GDM1 (cell line): ENCODE measurements around the gene ATG7.
"Not testable (repeated sequence)": the region's sequence is repeated elsewhere in the genome, so short reads cannot be mapped to it uniquely, and the experiment has no call there.

Experiments
- DNase-seq: peaks from one replicate; lab custom pipeline; 2025; lab: John Stamatoyannopoulos, UW

The ATG7 gene

DNA sequence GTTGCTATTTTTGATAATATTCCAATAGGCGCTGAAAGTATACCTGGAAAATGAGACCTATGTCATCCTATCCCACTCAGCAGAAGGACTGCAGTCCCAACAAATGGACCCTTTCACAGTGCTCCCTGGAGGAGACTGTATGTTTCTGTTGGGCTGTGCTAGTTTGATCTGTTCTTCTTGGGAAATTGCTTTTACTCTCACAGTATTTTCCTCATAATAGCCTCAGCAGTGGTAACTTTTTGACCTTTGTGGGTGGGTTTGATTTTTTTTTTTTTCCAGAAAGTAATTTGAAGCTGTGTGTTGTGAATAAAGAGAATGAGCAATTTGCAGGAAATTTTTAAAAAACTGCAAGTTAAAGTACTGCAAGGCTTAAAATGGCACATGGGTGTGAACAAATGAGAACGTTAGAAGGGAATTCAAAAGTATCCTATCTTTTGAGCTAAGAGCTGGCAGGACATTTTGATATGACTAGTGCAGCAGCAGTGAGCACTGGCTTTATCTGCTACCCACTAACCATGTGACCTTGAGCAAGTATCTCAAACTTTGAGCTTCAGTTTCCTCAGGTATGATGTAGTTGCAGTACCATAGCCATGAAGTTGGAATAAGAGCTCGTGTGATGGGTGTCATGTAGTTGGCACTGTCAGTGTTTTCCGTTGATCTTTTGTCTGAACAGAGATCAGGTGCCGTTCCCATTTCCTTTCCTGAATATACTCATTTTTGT lies 118.4 kb downstream of the ATG7 start:
- DNase-seq, result no peak

DNA sequence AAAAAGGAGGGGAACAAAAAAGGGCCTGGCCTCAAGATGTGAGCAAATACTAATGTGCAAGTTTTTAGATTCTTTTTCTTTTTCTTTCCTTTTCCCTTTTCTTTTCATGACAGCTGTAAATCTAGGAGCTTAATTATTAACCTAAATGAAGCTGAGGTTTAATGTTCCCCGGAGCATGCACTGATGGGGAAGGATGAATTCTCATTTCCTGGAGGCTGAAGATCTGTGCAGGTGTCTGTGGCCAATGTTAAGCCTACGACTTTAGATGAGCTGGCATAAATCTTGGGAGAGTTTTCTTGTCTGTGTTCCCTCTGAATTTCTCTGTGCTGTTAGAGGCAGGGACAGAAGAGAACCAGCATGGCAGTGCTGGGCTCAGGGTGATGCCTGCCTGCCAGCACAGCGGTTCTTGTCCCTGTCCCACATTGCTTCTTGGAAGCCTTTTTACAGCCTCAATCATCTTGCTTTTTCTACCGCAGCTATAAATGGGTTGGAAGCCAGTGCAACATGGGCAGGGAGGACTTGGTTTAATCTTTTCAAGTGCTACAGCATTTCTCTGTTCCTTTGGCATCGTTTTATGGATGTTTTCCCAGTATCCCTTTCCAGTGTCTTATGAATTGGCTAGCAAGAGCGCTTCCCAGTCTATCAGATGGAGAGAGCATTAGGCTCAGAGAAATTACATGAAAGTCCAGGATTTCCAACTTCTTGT lies 119.1 kb downstream of the ATG7 start:
- DNase-seq, result no peak

- no peak for DNase-seq
Observed at GRCh38 chr3:11392014-11392859, 120.0 kb downstream of the ATG7 start.

- no peak for DNase-seq
Observed at GRCh38 chr3:11392860-11393114, 120.6 kb downstream of the ATG7 start.

DNA sequence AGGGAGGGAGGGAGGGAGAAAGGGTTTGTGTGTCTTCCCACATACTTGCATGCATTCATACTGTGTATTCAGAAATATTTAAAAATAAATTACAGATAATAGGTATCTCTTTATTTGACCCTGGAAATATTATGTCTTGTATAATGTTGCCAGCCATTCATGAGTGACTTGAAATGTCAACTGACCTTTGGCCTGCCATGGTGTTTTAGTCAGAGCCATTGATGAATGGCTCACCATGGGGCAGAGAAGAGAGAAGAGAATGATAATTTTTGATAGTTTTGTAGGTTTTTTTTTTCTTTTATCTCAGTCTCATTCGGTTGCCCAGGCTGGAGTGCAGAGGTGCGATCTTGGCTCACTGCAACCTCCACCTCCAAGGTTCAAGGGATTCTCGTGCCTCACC lies 121.2 kb downstream of the ATG7 start:
- no peak for DNase-seq

- DNase-seq, result no peak
Observed at GRCh38 chr3:11394392-11394791, 122.2 kb downstream of the ATG7 start.

DNA sequence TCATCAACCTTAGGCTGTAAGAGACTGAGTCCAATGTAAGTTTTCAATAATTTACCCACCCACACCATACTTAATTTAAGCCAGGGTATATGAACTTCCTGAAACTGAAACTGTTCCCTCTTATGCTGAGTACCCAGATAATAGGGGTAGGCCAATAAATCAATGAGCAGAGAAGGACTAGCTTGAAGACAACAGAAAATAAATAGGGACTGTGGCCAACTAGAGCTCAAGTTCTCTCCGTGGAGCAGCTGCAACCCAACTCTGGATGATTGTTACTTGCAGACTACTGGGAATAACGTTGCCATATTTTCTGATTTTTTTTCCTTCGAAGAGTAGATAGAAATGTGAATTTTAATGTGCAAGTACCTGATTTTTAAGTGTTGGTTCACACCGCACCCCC lies 128.0 kb downstream of the ATG7 start:
- DNase-seq, result no peak

DNA sequence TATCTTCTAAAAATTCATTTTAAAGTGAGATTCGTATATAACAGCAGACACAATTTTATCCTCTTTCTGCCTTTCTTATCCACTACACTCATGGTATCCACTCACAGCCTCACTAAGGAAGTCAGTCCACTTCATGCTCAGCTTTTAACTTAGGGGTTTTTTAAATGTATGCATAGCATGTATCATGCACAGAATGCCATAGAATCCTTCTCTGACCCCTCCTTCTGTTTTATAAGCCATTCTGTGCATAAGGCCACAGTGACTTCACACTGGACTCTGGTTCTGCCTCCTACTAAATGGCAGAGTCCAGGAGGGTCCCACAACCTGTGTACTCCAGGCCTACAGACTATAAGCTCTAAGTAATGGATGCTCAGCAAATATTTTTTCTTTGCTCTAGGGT lies 129.2 kb downstream of the ATG7 start:
- DNase-seq, result no peak

- no peak for DNase-seq
Observed at GRCh38 chr3:11405323-11405722, 133.1 kb downstream of the ATG7 start.

DNA sequence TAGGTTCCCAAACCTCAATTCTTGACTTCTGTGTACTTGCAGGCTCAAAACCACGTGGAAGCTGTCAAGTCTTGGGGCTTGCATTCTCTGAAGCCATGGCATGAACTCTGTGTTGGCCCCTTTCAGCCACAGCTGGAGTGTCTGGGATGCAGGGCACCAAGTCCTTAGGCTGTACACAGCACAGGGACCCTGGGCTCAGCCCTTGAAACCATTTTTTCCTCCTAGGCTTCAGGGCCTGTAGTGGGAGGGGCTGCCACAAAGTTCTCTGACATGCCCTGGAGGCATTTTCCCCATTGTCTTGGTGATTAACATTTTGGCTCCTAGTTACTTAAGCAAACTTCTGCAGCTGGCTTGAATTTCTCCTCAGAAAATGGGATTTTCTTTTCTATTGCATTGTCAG lies 135.4 kb downstream of the ATG7 start:
- DNase-seq, result no peak

GRCh38 chr3:11408324-11408859 lies 136.2 kb downstream of the ATG7 start:
- not testable (repeated sequence) for DNase-seq

DNA sequence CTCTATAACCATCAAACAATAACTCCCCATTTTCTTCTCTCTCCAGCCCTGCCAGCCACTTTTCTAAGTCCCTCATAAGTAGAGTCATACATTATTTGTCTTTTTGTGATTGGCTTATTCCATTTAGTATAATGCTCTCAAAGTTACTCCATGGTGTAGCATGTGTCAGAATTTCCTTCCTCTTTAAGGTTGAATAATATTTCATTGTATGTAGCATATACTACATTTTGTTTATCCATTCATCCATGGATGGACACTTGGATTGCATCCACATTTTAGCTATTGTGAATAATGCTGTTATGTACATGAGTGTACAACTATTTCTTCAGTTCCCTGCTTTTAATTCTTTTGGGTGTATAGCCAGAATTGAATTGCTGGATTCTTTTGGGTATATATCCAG lies 138.4 kb downstream of the ATG7 start:
- DNase-seq, result no peak

GRCh38 chr3:11411956-11412355 lies 139.8 kb downstream of the ATG7 start:
- DNase-seq, result no peak

DNA sequence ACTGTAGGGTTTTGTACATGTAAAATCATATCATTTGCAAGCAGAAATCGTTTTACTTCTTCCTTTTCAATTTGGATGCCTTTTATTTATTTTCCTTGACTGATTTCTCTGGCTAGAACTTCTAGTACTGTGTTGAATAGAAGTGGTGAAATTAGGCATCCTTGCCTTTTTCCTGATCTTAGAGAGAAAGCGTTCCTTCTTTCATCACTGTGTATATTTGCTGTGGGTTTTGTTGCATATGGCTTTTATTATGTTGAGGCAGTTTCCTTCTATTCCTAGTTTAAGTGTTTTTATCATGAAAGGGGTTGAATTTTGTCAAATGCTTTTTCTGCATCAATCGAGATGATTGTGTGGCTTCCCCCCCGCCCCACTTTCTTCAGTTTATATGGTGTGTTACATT lies 140.9 kb downstream of the ATG7 start:
- DNase-seq, result no peak

DNA sequence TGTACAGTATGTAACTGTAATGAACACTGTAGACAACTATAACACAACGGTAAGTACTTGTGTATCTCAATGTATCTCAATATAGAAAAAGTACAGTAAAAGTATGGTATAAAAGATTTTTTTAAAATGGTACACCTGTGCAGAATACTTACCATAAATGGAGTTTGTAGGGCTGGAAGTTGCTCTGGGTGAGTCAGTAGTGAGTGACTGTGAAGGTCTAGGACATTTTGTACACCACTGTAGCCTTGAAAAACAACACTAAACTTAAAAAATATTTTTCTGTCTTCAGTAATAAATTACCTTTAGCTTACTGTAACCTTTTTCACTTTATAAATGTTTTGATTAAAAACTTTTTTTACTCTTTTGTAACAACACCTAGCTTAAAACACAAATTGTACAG lies 142.9 kb downstream of the ATG7 start:
- DNase-seq, result no peak

DNA sequence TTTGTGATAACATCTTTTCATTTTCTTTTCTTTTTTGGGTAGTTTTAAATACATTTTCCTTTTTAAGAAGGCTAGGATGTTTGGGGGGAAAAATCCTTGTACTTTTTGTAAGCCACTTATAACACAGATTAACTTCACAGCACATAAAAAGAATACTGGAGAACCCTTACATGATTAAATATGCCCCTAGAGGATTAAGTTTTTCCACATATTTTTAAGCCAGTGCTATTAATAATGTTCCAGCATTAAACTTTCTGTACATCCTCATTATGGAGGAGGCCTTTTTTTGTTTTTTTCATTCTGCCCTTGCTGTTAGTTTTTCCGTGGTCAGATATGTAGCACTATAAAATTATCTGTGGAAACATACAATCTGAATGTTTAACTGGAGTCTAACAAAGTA lies 147.9 kb downstream of the ATG7 start:
- no peak for DNase-seq

DNA sequence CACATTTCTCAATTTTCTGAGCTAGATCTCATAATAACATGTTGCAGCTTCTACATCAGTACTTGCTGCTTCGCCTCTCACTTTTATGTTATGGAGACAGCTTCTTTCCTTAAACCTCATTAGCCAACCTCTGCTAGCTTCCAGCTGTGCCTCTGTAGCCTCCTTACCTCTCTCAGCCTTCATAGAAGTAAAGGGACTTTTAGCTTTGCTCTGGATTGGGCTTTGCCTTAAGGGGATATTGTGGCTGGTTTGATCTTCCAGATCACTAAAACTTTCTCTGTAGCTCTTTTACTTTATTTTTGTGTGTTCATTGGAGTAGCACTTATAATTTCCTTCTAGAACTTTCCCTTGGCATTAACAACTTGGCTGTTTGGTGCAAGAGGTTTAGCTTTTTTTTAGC lies 150.1 kb downstream of the ATG7 start:
- no peak for DNase-seq

DNA sequence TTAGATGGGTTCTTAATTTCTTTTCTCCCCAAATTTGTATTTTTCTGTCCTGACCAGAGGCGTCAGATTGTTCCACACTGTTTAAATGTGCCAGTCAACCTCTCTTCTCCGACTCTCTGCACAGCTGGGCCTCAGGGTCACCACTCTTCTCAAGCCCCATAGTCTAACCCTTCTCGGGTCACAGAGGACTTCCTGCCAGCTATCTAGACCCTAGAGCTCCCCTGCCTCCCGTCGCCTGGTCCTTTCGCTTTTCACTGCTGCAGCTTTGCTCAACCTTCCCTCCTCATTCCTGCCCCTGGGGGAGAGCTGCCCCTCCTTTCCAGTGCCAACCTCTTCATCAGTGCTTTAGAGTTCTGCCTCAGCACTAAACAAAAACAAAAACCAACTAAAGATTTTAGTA lies 151.7 kb downstream of the ATG7 start:
- DNase-seq, result no peak

GRCh38 chr3:11424277-11424676 lies 152.1 kb downstream of the ATG7 start:
- DNase-seq, result no peak

DNA sequence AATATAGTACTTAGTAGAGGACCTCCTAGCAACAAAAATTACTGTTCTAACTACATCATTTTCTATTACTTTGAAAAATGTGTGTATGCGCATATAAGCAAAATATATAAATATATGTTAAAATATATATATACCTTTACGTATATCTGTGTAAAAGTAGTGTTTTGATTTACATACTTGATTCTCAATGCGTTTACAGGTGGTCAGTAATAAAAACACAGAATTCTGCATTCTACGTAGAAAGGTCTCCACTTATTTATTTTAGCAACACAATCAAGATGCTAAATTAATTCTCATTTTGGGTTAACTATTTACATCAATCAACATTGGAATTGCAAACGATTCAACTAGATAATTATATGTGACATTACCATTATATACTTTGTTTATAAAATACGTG lies 158.0 kb downstream of the ATG7 start:
- no peak for DNase-seq

DNA sequence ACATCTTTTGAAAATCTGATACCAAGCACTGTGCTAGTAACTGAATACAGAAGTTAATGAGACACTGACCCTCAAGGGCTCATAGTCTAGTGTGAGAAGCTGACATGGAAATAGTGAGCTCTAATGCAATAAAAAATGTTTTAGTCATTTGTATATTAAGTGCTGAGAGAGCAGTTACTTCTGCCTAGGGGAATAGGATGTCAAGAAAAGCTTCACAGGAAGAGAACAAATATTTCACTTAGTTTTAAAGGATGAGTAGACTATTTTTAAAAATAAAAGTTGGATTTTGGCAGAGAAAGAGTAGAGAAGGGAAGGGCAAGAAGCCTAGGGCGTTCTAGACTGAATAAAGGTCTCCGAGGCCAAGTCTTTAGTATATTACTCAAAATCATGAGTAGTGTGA lies 158.4 kb downstream of the ATG7 start:
- no peak for DNase-seq

DNA sequence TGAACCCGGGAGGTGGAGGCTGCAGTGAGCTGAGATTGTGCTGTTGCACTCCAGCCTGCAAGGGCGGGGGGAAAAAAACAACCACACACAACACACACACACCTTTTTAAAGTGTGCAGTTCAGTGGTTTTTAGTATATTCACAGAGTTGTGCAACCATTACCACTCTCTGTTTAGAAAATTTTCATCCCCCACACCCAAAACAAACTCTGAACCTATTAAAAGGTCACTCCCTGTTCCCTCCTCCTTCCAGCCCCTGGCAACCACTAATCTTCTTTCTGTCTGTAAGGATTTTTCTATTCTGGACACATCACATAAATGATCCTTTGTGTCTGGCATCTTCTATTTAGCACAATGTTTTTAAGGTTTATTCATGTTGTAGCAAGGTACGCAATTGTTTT lies 159.1 kb downstream of the ATG7 start:
- DNase-seq, result no peak

GRCh38 chr3:11434017-11434526 lies 161.9 kb downstream of the ATG7 start:
- DNase-seq, result no peak
